ENCODE measurements around the gene CDHR2.

DNA sequence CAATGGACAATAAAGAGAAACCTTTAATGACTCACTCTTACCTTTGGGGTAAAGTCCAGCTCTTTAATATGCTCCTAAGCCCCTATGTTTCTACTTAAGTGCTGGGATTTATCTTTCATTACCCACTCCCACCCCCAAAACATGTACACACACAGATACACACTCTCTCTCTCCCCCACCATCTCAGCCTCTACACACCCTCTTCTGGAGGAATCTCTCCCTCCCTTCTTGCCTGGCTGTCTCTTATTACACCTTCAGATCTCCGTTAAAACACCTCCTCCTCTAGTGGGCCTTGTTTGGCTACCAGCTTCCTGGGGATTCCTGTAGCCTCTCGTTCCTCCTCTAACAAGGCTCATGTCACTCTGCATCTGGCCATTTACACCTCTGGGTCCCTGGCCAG, 53.9 kb downstream of the CDHR2 start:
- TF ChIP-seq, protein P1, sequence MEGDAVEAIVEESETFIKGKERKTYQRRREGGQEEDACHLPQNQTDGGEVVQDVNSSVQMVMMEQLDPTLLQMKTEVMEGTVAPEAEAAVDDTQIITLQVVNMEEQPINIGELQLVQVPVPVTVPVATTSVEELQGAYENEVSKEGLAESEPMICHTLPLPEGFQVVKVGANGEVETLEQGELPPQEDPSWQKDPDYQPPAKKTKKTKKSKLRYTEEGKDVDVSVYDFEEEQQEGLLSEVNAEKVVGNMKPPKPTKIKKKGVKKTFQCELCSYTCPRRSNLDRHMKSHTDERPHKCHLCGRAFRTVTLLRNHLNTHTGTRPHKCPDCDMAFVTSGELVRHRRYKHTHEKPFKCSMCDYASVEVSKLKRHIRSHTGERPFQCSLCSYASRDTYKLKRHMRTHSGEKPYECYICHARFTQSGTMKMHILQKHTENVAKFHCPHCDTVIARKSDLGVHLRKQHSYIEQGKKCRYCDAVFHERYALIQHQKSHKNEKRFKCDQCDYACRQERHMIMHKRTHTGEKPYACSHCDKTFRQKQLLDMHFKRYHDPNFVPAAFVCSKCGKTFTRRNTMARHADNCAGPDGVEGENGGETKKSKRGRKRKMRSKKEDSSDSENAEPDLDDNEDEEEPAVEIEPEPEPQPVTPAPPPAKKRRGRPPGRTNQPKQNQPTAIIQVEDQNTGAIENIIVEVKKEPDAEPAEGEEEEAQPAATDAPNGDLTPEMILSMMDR (IDR thresholded peaks at IDR 0.05 in 4 of 5, conservative IDR thresholded peaks at IDR 0.05 in 1 of 5), result no peak
- no peak for TF ChIP-seq POLR2A (IDR thresholded peaks at IDR 0.05)

All from gastrocnemius medialis (tissue), 4 donors.